GM12874 (cell line): ENCODE results near the gene EREG.

ENCODE experiments used
- CTCF ChIP-seq: IDR thresholded peaks from 2 replicates; pipeline ENCODE4 v1.5.1; 2011; ENCODE audit warnings: low read depth, mild to moderate bottlenecking, control low read depth, low read length, moderate library complexity; ENCODE audit not compliant: insufficient read depth

The EREG gene

GRCh38 chr4:74322301-74322700 lies 42.6 kb upstream of the EREG start:
- TF ChIP-seq CTCF, result no peak

- TF ChIP-seq CTCF, result no peak
Observed at GRCh38 chr4:74323663-74324062, 41.3 kb upstream of the EREG start.

- TF ChIP-seq CTCF, result no peak
Observed at GRCh38 chr4:74324262-74324661, 40.7 kb upstream of the EREG start.

- TF ChIP-seq CTCF, result no peak
Observed at GRCh38 chr4:74325886-74326285, 39.1 kb upstream of the EREG start.

GRCh38 chr4:74327762-74328161 lies 37.2 kb upstream of the EREG start:
- TF ChIP-seq CTCF, result no peak

GRCh38 chr4:74328501-74328900 lies 36.4 kb upstream of the EREG start:
- TF ChIP-seq CTCF, result no peak

GRCh38 chr4:74329307-74329706 lies 35.6 kb upstream of the EREG start:
- no peak for TF ChIP-seq CTCF

GRCh38 chr4:74330295-74330750 lies 34.6 kb upstream of the EREG start:
- TF ChIP-seq CTCF, result no peak
